Stomach (tissue), 4 donors: Measurements from ENCODE around the gene C17orf113.

Experiments
- CTCF ChIP-seq, 7 experiments: fragments of 450-650 bp in 4 of 7; fragments of 200-600 bp in 3 of 7; sonication (generic) in 3 of 7; IDR thresholded peaks; one replicate each; pipeline ENCODE4 v1.5.1; 2016 to 2019; ENCODE audit warnings: antibody characterized with exemption in 7 of 7, control low read depth in 2 of 7, mild to moderate bottlenecking in 1 of 7
- POLR2A ChIP-seq, 4 donors: fragments of 450-650 bp; IDR thresholded peaks; one replicate each; pipeline ENCODE4 v1.6.1; 2016; ENCODE audit warnings: antibody characterized with exemption in 4 of 4, control low read depth in 2 of 4, mild to moderate bottlenecking in 1 of 4, moderate library complexity in 1 of 4

GRCh38 chr17:42017866-42018200 is 32.6 kb downstream of the C17orf113 start:
- TF ChIP-seq CTCF (IDR thresholded peaks at IDR 0.05) (no peak), POLR2A (IDR thresholded peaks at IDR 0.05) (no peak)
